Fibroblast of skin of left quadriceps (primary cell): ENCODE data around the gene FEV.
"Not testable (repeated sequence)": the region's sequence is repeated elsewhere in the genome, so short reads cannot be mapped to it uniquely, and the experiment has no call there.

Experiments
- DNase-seq, 2 experiments: peaks; one replicate each; pipeline ENCODE4 v3.0.0-alpha.2; 2013; ENCODE audit warnings: low read depth in 2 of 2

FEV gene

DNA sequence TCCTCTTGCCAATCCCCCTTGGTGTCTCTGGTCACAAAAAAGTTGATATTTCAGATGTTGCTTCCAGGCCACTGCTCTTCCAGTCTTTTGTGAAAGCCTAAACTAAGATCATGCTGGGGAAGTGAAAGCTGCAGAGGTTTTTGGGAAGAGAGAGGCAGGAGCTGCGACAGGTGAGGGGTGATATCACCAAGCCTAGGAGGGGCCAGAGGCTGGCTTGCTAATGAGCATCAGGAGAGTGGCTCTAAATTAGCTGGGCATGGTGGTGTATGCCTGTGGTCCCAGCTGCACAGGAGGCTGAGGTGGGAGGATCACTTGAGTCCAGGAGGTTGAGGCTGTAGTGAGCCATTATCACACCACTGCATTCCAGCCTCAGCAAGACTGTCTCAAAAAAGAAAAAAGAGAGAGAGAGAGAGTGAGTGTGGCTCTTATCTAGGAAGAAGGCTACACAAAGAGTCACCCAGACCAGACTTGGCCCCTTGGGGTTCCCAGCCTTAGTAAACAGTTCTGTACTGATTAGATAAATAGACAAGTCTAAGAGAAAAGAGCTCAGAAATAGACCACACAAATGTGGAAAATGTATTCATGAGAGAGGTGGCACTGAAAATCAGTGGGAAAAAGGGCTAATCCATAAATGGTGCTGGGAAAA is 40.1 kb downstream of the FEV start:
- no peak for DNase-seq

DNA sequence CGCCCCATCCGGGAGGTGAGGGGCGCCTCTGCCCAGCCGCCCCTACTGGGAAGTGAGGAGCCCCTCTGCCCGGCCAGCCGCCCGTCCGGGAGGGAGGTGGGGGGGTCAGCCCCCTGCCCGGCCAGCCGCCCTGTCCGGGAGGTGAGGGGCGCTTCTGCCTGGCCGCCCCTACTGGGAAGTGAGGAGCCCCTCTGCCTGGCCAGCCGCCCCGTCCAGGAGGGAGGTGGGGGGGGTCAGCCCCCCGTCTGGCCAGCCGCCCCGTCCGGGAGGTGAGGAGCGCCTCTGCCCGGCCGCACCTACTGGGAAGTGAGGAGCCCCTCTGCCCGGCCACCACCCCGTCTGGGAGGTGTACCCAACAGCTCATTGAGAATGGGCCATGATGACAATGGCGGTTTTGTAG is 53.2 kb downstream of the FEV start:
- DNase-seq: not testable (repeated sequence)
